CD4-positive, alpha-beta T cell treated with Interleukin-17A for 4 hours (primary cell): ENCODE measurements around the gene MAP6.

Source experiments
- DNase-seq: peaks from one replicate; pipeline ENCODE4 v3.0.0-alpha.2; 2020; ENCODE audit warnings: mixed read lengths

The MAP6 gene

GRCh38 chr11:75547177-75547576, 121.7 kb downstream of the MAP6 start:
- no peak for DNase-seq

- no peak for DNase-seq
Observed at GRCh38 chr11:75543806-75544205, 125.0 kb downstream of the MAP6 start.

GRCh38 chr11:75542088-75542438, 126.8 kb downstream of the MAP6 start:
- DNase-seq = no peak

GRCh38 chr11:75541193-75542087, 127.4 kb downstream of the MAP6 start:
- no peak for DNase-seq

- DNase-seq = no peak
Observed at GRCh38 chr11:75539459-75540334, 129.1 kb downstream of the MAP6 start.

GRCh38 chr11:75538150-75538942, 130.5 kb downstream of the MAP6 start:
- DNase-seq = no peak

- DNase-seq = no peak
Observed at GRCh38 chr11:75537740-75538139, 131.1 kb downstream of the MAP6 start.
